IMR-90 (cell line): ENCODE results near the gene CTIF. TPM values are rescaled to one million over a fixed set of nuclear protein-coding genes. Genes with fewer than 3 reads are reported as not detected.

Source experiments
- ATAC-seq: fragments of 200-7000 bp; cut with Tn5 transposase; 2 replicates; pipeline ENCODE4 v1.9.1; 2020; ENCODE audit warnings: low read depth, mild to moderate bottlenecking, moderate library complexity
- BruUV-seq: library from RNA; stranded (reverse); fragments of 400-500 nt; replicated peaks from 2 replicates; lab custom pipeline; 2021; lab: Mats Ljungman, UMichigan
- CTCF ChIA-PET: fragments of 300-600 bp; formaldehyde crosslinking; extraction: SDS; loops from one replicate; lab custom pipeline; 2021; ENCODE audit warnings: antibody characterized with exemption; lab: Yijun Ruan, JAX
- POLR2A ChIA-PET: fragments of 300-600 bp; sonication (Branson Sonifier 250); formaldehyde crosslinking; loops from one replicate; lab custom pipeline; 2022; ENCODE audit warnings: antibody characterized with exemption; ENCODE audit not compliant: unreplicated experiment; lab: Charles Lee
- DNase-seq: peaks from one replicate; pipeline ENCODE4 v3.0.0; 2013
- H2AFZ ChIP-seq: replicated peaks from 2 replicates; pipeline ENCODE3; 2013; ENCODE audit warnings: low read length, mild to moderate bottlenecking; ENCODE audit not compliant: poor library complexity
- H2AK5ac ChIP-seq: 2 replicates; pipeline ENCODE4 v1.6.1; 2013; ENCODE audit warnings: low read depth, low read length, inconsistent platforms
- H2AK9ac ChIP-seq: replicated peaks from 2 replicates; pipeline ENCODE3; 2013; ENCODE audit warnings: mild to moderate bottlenecking, low read depth, low read length, moderate library complexity; ENCODE audit not compliant: poor library complexity
- H2BK120ac ChIP-seq: 2 replicates; pipeline ENCODE4 v1.6.1; 2013; ENCODE audit warnings: low read depth, low read length, inconsistent platforms
- H2BK15ac ChIP-seq: 3 replicates; pipeline ENCODE4 v1.6.1; 2013; ENCODE audit warnings: low read depth, low read length, inconsistent platforms
- H2BK20ac ChIP-seq: 2 replicates; pipeline ENCODE4 v1.6.1; 2013; ENCODE audit warnings: low read depth, mild to moderate bottlenecking, inconsistent platforms, low read length, moderate library complexity
- H2BK5ac ChIP-seq: 2 replicates; pipeline ENCODE4 v1.6.1; 2013; ENCODE audit warnings: mild to moderate bottlenecking, low read depth, low read length, inconsistent platforms; ENCODE audit not compliant: poor library complexity, severe bottlenecking
- H3K14ac ChIP-seq: replicated peaks from 2 replicates; pipeline ENCODE4 v1.6.1; 2013; ENCODE audit warnings: low read depth, low read length, inconsistent platforms
- H3K18ac ChIP-seq: 2 replicates; pipeline ENCODE4 v1.6.1; 2013; ENCODE audit warnings: low read depth, low read length, control low read depth
- H3K23ac ChIP-seq: 2 replicates; pipeline ENCODE4 v1.6.1; 2013; ENCODE audit warnings: low read depth, low read length, inconsistent platforms
- H3K27ac ChIP-seq: 2 replicates; pipeline ENCODE4 v1.5.1; 2013; ENCODE audit warnings: mild to moderate bottlenecking, control low read depth, low read length; ENCODE audit not compliant: insufficient read depth
- H3K27me3 ChIP-seq: 2 replicates; pipeline ENCODE4 v1.6.1; 2013; ENCODE audit warnings: low read length; ENCODE audit not compliant: control insufficient read depth, insufficient read depth
- H3K36me3 ChIP-seq: 2 replicates; pipeline ENCODE4 v1.6.1; 2013; ENCODE audit warnings: low read length, mixed read lengths; ENCODE audit not compliant: control insufficient read depth, insufficient read depth
- H3K4ac ChIP-seq: 2 replicates; pipeline ENCODE4 v1.6.1; 2013; ENCODE audit warnings: low read depth, low read length, inconsistent platforms
- H3K4me1 ChIP-seq: 2 replicates; pipeline ENCODE4 v1.6.1; 2013; ENCODE audit warnings: low read length, mixed read lengths; ENCODE audit not compliant: control insufficient read depth, insufficient read depth
- H3K4me2 ChIP-seq: 2 replicates; pipeline ENCODE4 v1.6.1; 2013; ENCODE audit warnings: low read depth, mild to moderate bottlenecking, control low read depth, low read length, moderate library complexity
- H3K4me3 ChIP-seq: 2 replicates; pipeline ENCODE4 v1.5.1; 2013; ENCODE audit warnings: low read depth, mild to moderate bottlenecking, control low read depth, low read length, moderate library complexity; ENCODE audit not compliant: insufficient read depth
- H3K56ac ChIP-seq: 2 replicates; pipeline ENCODE4 v1.6.1; 2013; ENCODE audit warnings: low read length, inconsistent platforms; ENCODE audit not compliant: insufficient read depth; ENCODE audit errors: extremely low read depth
- H3K79me1 ChIP-seq, 2 experiments: 2 replicates each; pipeline ENCODE4 v1.6.1; 2013; ENCODE audit warnings: low read length in 2 of 2, inconsistent platforms in 1 of 2, low read depth in 1 of 2
- H3K9ac ChIP-seq: 2 replicates; pipeline ENCODE4 v1.6.1; 2013; ENCODE audit warnings: low read depth, low read length, control low read depth
- H3K9me1 ChIP-seq: 2 replicates; pipeline ENCODE4 v1.6.1; 2013; ENCODE audit warnings: low read length, inconsistent platforms; ENCODE audit not compliant: insufficient read depth
- H3K9me3 ChIP-seq: 2 replicates; pipeline ENCODE4 v1.6.1; 2013; ENCODE audit warnings: low read length; ENCODE audit not compliant: control insufficient read depth, insufficient read depth
- H4K20me1 ChIP-seq: 2 replicates; pipeline ENCODE4 v1.6.1; 2013; ENCODE audit warnings: low read length, inconsistent platforms; ENCODE audit not compliant: insufficient read depth
- H4K5ac ChIP-seq: 2 replicates; pipeline ENCODE4 v1.6.1; 2013; ENCODE audit warnings: mild to moderate bottlenecking, low read depth, low read length, control low read depth
- H4K8ac ChIP-seq, 2 experiments: 2 replicates each; pipeline ENCODE4 v1.6.1; 2013; ENCODE audit warnings: low read depth in 2 of 2, low read length in 2 of 2, control low read depth in 1 of 2, inconsistent platforms in 1 of 2
- H4K91ac ChIP-seq: 2 replicates; pipeline ENCODE4 v1.6.1; 2013; ENCODE audit warnings: low read depth, low read length, inconsistent platforms; ENCODE audit not compliant: insufficient read depth
- ELK1 ChIP-seq: fragments of 150-350 bp; IDR thresholded peaks from 2 replicates; pipeline ENCODE4 v1.6.1; 2016; ENCODE audit warnings: low read depth, mild to moderate bottlenecking, low read length, moderate library complexity, borderline replicate concordance
- MAFK ChIP-seq: IDR thresholded peaks from 2 replicates; pipeline ENCODE4 v1.6.1; 2012; ENCODE audit warnings: low read depth, low read length, improper control_type of control experiment
- MAZ ChIP-seq: IDR thresholded peaks from 2 replicates; pipeline ENCODE4 v1.6.1; 2012; ENCODE audit warnings: low read depth, mild to moderate bottlenecking, low read length, improper control_type of control experiment, moderate library complexity, borderline replicate concordance
- RAD21 ChIP-seq: IDR thresholded peaks from 2 replicates; pipeline ENCODE4 v1.6.1; 2012; ENCODE audit warnings: low read length, improper control_type of control experiment
- RCOR1 ChIP-seq: IDR thresholded peaks from 2 replicates; pipeline ENCODE4 v1.6.1; 2012; ENCODE audit warnings: mild to moderate bottlenecking, low read length, improper control_type of control experiment; ENCODE audit not compliant: insufficient replicate concordance
- RFX5 ChIP-seq: IDR thresholded peaks from 2 replicates; pipeline ENCODE4 v1.8.0; 2012; ENCODE audit warnings: low read depth, mild to moderate bottlenecking, low read length, moderate library complexity
- SMC3 ChIP-seq: fragments of 150-350 bp; IDR thresholded peaks from 2 replicates; pipeline ENCODE4 v1.6.1; 2016; ENCODE audit warnings: low read depth, mild to moderate bottlenecking, antibody characterized with exemption, low read length, moderate library complexity
- USF2 ChIP-seq: fragments of 150-350 bp; IDR thresholded peaks from 2 replicates; pipeline ENCODE4 v1.6.1; 2017; ENCODE audit warnings: mild to moderate bottlenecking, antibody characterized with exemption, low read length, low read depth
- WGBS, 2 experiments: methylation state at CpG; one replicate each; pipeline versions ENCODE4 v1.1.5 to v1.1.7; 2013; ENCODE audit warnings: missing lambda C conversion rate in 2 of 2; ENCODE audit not compliant: insufficient read length in 1 of 2; ENCODE audit errors: extremely low coverage in 2 of 2; 5-methylcytosine and 5-hydroxymethylcytosine counted together
- dilution Hi-C: fragments of 300-500 bp; cut with HindIII; formaldehyde crosslinking; loops from one replicate; pipeline ENCODE4 v1.14.3; 2018; ENCODE audit warnings: low sequenced_read_pairs; ENCODE audit not compliant: unreplicated experiment
- in situ Hi-C: fragments of 300-500 bp; cut with MboI; formaldehyde crosslinking; loops from 3 replicates; pipeline ENCODE4 v1.14.3; 2019; ENCODE audit warnings: low sequenced_read_pairs, inconsistent platforms, mixed read lengths
- intact Hi-C: fragments of 100-400 bp; cut with micrococcal nuclease; formaldehyde crosslinking; loops from 2 replicates; pipeline ENCODE4 v1.10.0; 2022
- polyA plus RNA-seq, 3 experiments: library from polyadenylated mRNA; depleted of rRNA; stranded (reverse); fragments of >200 nt; gene quantifications; 2 replicates each; pipeline ENCODE4 v1.2.3, GENCODE V29; 2012; ENCODE audit warnings: low replicate concordance in 1 of 3
- total RNA-seq: library from RNA; depleted of rRNA; stranded (reverse); fragments of >200 nt; gene quantifications from 2 replicates; pipeline ENCODE4 v1.2.3, GENCODE V29; 2012
- TF ChIP-seq, protein P1 (sequence below): conservative IDR thresholded peaks from 2 replicates; pipeline ENCODE4 v1.5.1; 2012; ENCODE audit warnings: mild to moderate bottlenecking, low read depth, low read length, improper control_type of control experiment

Gene CTIF
- total and polyA plus RNA-seq, 2 of the 4 experiments (the other 2 are of a cell fraction): 25.1 to 57.0 TPM

DNA sequence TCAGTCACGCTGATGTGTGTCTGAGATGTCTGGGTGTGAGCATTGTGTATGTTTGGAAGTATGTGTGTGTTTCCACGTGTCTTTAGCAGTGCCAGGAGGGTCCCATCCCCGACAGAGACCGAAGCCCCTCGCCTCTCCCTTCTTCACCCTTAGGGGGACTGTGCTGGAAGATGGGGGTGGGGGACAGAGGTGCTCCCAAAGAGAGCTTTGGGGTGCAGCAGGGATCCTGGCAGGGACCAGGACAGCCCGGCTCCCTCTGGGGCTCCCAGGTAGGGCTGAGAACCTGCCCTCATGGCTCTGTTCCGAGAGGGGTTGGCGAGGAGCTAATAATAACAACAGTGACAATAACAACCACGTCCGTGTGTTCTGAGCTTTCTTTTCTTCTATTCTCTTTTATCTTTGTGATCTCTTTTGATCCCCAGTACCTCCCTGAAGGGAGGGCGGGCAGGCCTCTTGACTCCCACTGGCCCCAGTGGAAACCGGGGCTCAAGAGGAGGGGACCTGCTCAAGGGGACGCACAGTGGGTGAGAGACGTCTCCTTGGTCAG is 354.3 kb downstream of the CTIF start:
- Histone ChIP-seq H4K5ac (no peak overlapping the region), H3K18ac (no peak overlapping the region), H3K56ac (no peak overlapping the region), H3K4me3 (no peak overlapping the region), H2AK9ac (no peak overlapping the region), H2AK5ac (0 out of 2 replicates have a peak overlapping the region, but pooled peaks have one; percentile 9), H3K4ac (peak overlapping the region; percentile 29; the same call in 1 of the 2 replicates), H2BK20ac (no peak overlapping the region), H3K9ac (no peak overlapping the region), H3K27ac (no peak overlapping the region), H4K91ac (no peak overlapping the region), H3K14ac (no peak overlapping the region), H3K9me1 (no peaks in the 10 kb centered on the region; the same call in 1 of the 2 replicates), H4K20me1 (no peaks in the 10 kb centered on the region), H3K4me2 (no peak overlapping the region), H3K27me3 (no peaks in the 10 kb centered on the region), H3K9me3 (no peaks in the 10 kb centered on the region), H3K23ac (no peak overlapping the region), H2BK15ac (no peak overlapping the region), H2BK120ac (no peak overlapping the region), H4K8ac (no peak overlapping the region), H2BK5ac (no peak overlapping the region), H3K36me3 (no peaks in the 10 kb centered on the region), H2AFZ (no peak overlapping the region), H3K4me1 (peaks cover 12% of the 10 kb centered on the region), H3K79me1 (no peaks in the 10 kb centered on the region)
- ChIA-PET CTCF (no interaction called here), POLR2A (no interaction called here)
- no TSS peak for BruUV-seq
- dilution Hi-C loops (no loop called here), intact Hi-C loops (no loop called here), in situ Hi-C loops (no loop called here)
- no peak for TF ChIP-seq SMC3
- TF ChIP-seq USF2: no peak
- TF ChIP-seq MAFK: no peak
- TF ChIP-seq, protein P1, sequence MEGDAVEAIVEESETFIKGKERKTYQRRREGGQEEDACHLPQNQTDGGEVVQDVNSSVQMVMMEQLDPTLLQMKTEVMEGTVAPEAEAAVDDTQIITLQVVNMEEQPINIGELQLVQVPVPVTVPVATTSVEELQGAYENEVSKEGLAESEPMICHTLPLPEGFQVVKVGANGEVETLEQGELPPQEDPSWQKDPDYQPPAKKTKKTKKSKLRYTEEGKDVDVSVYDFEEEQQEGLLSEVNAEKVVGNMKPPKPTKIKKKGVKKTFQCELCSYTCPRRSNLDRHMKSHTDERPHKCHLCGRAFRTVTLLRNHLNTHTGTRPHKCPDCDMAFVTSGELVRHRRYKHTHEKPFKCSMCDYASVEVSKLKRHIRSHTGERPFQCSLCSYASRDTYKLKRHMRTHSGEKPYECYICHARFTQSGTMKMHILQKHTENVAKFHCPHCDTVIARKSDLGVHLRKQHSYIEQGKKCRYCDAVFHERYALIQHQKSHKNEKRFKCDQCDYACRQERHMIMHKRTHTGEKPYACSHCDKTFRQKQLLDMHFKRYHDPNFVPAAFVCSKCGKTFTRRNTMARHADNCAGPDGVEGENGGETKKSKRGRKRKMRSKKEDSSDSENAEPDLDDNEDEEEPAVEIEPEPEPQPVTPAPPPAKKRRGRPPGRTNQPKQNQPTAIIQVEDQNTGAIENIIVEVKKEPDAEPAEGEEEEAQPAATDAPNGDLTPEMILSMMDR: no peak
- no peak for TF ChIP-seq MAZ
- no peak for TF ChIP-seq RFX5
- no peak for TF ChIP-seq RCOR1
- TF ChIP-seq ELK1: no peak
- TF ChIP-seq RAD21: no peak
- WGBS, 2 experiments: 93% methylated on average over 3 of the region's 14 CpGs; no CpG with 5 or more reads in 1 of the 2 experiments
- no peak for ATAC-seq
- DNase-seq: no peak
